ENCODE data around the gene INO80. TPM values are rescaled to one million over a fixed set of nuclear protein-coding genes. Genes with fewer than 3 reads are reported as not detected.

The INO80 gene
- polyA plus RNA-seq, 4 donors, result 6.9 to 18.7 (median 11.5) TPM

GRCh38 chr15:40929660-40930429 lies 186.2 kb downstream of the INO80 start:
- peak overlapping the region in 2 of 3 donors; percentile 32 to 47 for H3K27ac ChIP-seq (ENCODE audit: low read depth in 1 of 3, low read length in 2 of 3)
- peaks cover 2 to 64% (median 4%) of the 10 kb centered on the region in 3 donors for H3K27me3 ChIP-seq (ENCODE audit: control insufficient read depth in 3 of 3, insufficient read depth in 3 of 3, low read length in 3 of 3)
- H3K9me3 ChIP-seq (ENCODE audit: control insufficient read depth in 2 of 2, insufficient read depth in 1 of 2, low read depth in 1 of 2, low read length in 1 of 2), result no peaks in the 10 kb centered on the region
- peaks cover 0 to 20% (median 0%) of the 10 kb centered on the region in 3 donors for H3K36me3 ChIP-seq (ENCODE audit: control insufficient read depth in 3 of 3, insufficient read depth in 2 of 3, low read depth in 1 of 3, low read length in 3 of 3)
- no peak for FAIRE-seq
- DNase-seq, result peak in 1 of 2 donors; percentile 66
- 1 to 2% (median 1%) methylated on average over 35 to 56 of the region's 56 CpGs for WGBS, 3 donors
- H3K4me1 ChIP-seq (ENCODE audit: control insufficient read depth in 3 of 3, insufficient read depth in 2 of 3, low read depth in 1 of 3, low read length in 2 of 3), result peaks cover 7 to 92% (median 11%) of the 10 kb centered on the region in 3 donors
- H3K4me3 ChIP-seq (ENCODE audit: low read depth in 1 of 3, low read length in 3 of 3), result peak overlapping the region; percentile 41 to 63 (median 59)

Other genes starting within 250 kb of the INO80 start
- 1 to 10 TPM in 3 of 4 donors, under 1 TPM in 1; 0.67 to 1.9 (median 1.6) TPM for gene RHOV, start 242.0 kb downstream of the INO80 start, polyA plus RNA-seq
- 10 to 100 TPM in 3 of 4 donors, 1 to 10 TPM in 1; 7.6 to 20.2 (median 10.7) TPM for gene VPS18, start 221.8 kb downstream of the INO80 start, polyA plus RNA-seq
- gene DLL4, start 186.9 kb downstream of the INO80 start, polyA plus RNA-seq, result 10 to 100 TPM in 2 of 4 donors, 1 to 10 TPM in 1, under 1 TPM in 1; 0.81 to 14.4 (median 7.3) TPM
- 10 to 100 TPM in 1 of 4 donors, 1 to 10 TPM in 2, under 1 TPM in 1; 0.96 to 37.3 (median 5.0) TPM for gene CHAC1, start 162.8 kb downstream of the INO80 start, polyA plus RNA-seq
- under 1 TPM in 1 of 4 donors, not detected in 3; 0.27 TPM for gene EXD1, start 114.5 kb upstream of the INO80 start, polyA plus RNA-seq
- 100 to 1,000 TPM in 3 of 4 donors, 10 to 100 TPM in 1; 67.4 to 147 (median 109) TPM for gene CHP1, start 115.0 kb upstream of the INO80 start, polyA plus RNA-seq
- 10 to 100 TPM in 1 of 4 donors, 1 to 10 TPM in 2, not detected in 1; 1.8 to 16.2 (median 6.7) TPM for gene OIP5, start 216.3 kb upstream of the INO80 start, polyA plus RNA-seq
- 10 to 100 TPM in 2 of 4 donors, 1 to 10 TPM in 2; 4.6 to 37.2 (median 19.9) TPM for gene NUSAP1, start 216.6 kb upstream of the INO80 start, polyA plus RNA-seq